K562 (cell line): Measurements from ENCODE around the gene FRMD4A. TPM values are rescaled to one million over a fixed set of nuclear protein-coding genes. Genes with fewer than 3 reads are reported as not detected.

Source experiments
- CCNT2 ChIP-seq: IDR thresholded peaks from 2 replicates; pipeline ENCODE4 v1.6.1; 2011; ENCODE audit warnings: borderline replicate concordance, low read depth, mild to moderate bottlenecking, moderate library complexity, mixed read lengths, low read length; ENCODE audit not compliant: insufficient read length; ENCODE audit errors: extremely low read depth
- DIDO1 ChIP-seq: fragments of 450-650 bp; IDR thresholded peaks from 2 replicates; pipeline ENCODE4 v1.6.1; 2016; ENCODE audit warnings: low read depth, missing biosample characterization, missing genetic modification characterization
- GATAD2B ChIP-seq: fragments of 450-650 bp; IDR thresholded peaks from 2 replicates; pipeline ENCODE4 v1.6.1; 2017; ENCODE audit warnings: mild to moderate bottlenecking, borderline replicate concordance
- LEF1 ChIP-seq: fragments of 450-650 bp; IDR thresholded peaks from 2 replicates; pipeline ENCODE4 v1.6.1; 2016; ENCODE audit warnings: mild to moderate bottlenecking
- MTA3 ChIP-seq: fragments of 450-650 bp; formaldehyde crosslinking; IDR thresholded peaks from 2 replicates; pipeline ENCODE4 v1.6.1; 2017; ENCODE audit warnings: mild to moderate bottlenecking, borderline replicate concordance
- SRSF1 ChIP-seq: fragments of 200-400 bp; formaldehyde crosslinking; IDR thresholded peaks from 2 replicates; pipeline ENCODE4 v1.6.1; 2017; ENCODE audit warnings: mild to moderate bottlenecking, low read depth, low read length, moderate library complexity
- polyA plus RNA-seq, 8 experiments: library from polyadenylated mRNA; depleted of rRNA in 4 of 8; stranded (reverse) in 5 of 8; unstranded in 3 of 8; fragments of >200 nt; fragmentation: Nextera tagmentation in 2 of 8; fragmentation: Illumina TruSeq in 1 of 8; extraction: Ambion mirVana in 2 of 8; extraction: Trizol in 1 of 8; gene quantifications; 2 replicates each; pipeline versions ENCODE4 v1.2.1 to v1.2.3, GENCODE V29; 2011 to 2014; ENCODE audit warnings: inconsistent platforms in 1 of 8, missing spikeins in 1 of 8
- total RNA-seq, 7 experiments: library from RNA; depleted of rRNA in 6 of 7; stranded (reverse); fragments of >200 nt in 6 of 7; fragmentation: Illumina TruSeq in 2 of 7; extraction: Trizol in 2 of 7; gene quantifications; 2 replicates each; pipeline versions ENCODE4 v1.2.1 to v1.2.3, GENCODE V29; 2011 to 2021; ENCODE audit warnings: low replicate concordance in 1 of 7
- TF ChIP-seq, protein P1 (sequence below): sonication (generic); formaldehyde crosslinking; IDR thresholded peaks from 2 replicates; pipeline ENCODE4 v1.8.0; 2022; ENCODE audit warnings: mild to moderate bottlenecking, missing genetic modification reagents
- TF ChIP-seq, protein P2 (sequence below): fragments of 450-650 bp; IDR thresholded peaks from 2 replicates; pipeline ENCODE4 v1.7.0; 2016; ENCODE audit warnings: borderline replicate concordance
- TF ChIP-seq, protein P3 (sequence below), 2 experiments: fragments of 450-650 bp; IDR thresholded peaks; 2 replicates each; pipeline ENCODE4 v1.6.1; 2018; ENCODE audit warnings: mild to moderate bottlenecking in 2 of 2, low read depth in 1 of 2; ENCODE audit not compliant: partially characterized antibody in 2 of 2

FRMD4A gene
- total and polyA plus RNA-seq, 9 of the 15 experiments (the other 6 are each of a cell fraction or from before 2014, with no cell fraction given): 0.80 to 5.2 (median 3.0) TPM

GRCh38 chr10:14345262-14345661, 14.5 kb upstream of the FRMD4A start (continued):
- TF ChIP-seq, protein P1, sequence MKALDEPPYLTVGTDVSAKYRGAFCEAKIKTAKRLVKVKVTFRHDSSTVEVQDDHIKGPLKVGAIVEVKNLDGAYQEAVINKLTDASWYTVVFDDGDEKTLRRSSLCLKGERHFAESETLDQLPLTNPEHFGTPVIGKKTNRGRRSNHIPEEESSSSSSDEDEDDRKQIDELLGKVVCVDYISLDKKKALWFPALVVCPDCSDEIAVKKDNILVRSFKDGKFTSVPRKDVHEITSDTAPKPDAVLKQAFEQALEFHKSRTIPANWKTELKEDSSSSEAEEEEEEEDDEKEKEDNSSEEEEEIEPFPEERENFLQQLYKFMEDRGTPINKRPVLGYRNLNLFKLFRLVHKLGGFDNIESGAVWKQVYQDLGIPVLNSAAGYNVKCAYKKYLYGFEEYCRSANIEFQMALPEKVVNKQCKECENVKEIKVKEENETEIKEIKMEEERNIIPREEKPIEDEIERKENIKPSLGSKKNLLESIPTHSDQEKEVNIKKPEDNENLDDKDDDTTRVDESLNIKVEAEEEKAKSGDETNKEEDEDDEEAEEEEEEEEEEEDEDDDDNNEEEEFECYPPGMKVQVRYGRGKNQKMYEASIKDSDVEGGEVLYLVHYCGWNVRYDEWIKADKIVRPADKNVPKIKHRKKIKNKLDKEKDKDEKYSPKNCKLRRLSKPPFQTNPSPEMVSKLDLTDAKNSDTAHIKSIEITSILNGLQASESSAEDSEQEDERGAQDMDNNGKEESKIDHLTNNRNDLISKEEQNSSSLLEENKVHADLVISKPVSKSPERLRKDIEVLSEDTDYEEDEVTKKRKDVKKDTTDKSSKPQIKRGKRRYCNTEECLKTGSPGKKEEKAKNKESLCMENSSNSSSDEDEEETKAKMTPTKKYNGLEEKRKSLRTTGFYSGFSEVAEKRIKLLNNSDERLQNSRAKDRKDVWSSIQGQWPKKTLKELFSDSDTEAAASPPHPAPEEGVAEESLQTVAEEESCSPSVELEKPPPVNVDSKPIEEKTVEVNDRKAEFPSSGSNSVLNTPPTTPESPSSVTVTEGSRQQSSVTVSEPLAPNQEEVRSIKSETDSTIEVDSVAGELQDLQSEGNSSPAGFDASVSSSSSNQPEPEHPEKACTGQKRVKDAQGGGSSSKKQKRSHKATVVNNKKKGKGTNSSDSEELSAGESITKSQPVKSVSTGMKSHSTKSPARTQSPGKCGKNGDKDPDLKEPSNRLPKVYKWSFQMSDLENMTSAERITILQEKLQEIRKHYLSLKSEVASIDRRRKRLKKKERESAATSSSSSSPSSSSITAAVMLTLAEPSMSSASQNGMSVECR (CRISPR knock-in tag): no peak
- TF ChIP-seq, protein P2, sequence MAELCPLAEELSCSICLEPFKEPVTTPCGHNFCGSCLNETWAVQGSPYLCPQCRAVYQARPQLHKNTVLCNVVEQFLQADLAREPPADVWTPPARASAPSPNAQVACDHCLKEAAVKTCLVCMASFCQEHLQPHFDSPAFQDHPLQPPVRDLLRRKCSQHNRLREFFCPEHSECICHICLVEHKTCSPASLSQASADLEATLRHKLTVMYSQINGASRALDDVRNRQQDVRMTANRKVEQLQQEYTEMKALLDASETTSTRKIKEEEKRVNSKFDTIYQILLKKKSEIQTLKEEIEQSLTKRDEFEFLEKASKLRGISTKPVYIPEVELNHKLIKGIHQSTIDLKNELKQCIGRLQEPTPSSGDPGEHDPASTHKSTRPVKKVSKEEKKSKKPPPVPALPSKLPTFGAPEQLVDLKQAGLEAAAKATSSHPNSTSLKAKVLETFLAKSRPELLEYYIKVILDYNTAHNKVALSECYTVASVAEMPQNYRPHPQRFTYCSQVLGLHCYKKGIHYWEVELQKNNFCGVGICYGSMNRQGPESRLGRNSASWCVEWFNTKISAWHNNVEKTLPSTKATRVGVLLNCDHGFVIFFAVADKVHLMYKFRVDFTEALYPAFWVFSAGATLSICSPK: no peak
- TF ChIP-seq CCNT2 (no peak), DIDO1 (tag) (no peak), MTA3 (no peak), LEF1 (no peak), GATAD2B (no peak), SRSF1 (no peak)
- TF ChIP-seq, protein P3, sequence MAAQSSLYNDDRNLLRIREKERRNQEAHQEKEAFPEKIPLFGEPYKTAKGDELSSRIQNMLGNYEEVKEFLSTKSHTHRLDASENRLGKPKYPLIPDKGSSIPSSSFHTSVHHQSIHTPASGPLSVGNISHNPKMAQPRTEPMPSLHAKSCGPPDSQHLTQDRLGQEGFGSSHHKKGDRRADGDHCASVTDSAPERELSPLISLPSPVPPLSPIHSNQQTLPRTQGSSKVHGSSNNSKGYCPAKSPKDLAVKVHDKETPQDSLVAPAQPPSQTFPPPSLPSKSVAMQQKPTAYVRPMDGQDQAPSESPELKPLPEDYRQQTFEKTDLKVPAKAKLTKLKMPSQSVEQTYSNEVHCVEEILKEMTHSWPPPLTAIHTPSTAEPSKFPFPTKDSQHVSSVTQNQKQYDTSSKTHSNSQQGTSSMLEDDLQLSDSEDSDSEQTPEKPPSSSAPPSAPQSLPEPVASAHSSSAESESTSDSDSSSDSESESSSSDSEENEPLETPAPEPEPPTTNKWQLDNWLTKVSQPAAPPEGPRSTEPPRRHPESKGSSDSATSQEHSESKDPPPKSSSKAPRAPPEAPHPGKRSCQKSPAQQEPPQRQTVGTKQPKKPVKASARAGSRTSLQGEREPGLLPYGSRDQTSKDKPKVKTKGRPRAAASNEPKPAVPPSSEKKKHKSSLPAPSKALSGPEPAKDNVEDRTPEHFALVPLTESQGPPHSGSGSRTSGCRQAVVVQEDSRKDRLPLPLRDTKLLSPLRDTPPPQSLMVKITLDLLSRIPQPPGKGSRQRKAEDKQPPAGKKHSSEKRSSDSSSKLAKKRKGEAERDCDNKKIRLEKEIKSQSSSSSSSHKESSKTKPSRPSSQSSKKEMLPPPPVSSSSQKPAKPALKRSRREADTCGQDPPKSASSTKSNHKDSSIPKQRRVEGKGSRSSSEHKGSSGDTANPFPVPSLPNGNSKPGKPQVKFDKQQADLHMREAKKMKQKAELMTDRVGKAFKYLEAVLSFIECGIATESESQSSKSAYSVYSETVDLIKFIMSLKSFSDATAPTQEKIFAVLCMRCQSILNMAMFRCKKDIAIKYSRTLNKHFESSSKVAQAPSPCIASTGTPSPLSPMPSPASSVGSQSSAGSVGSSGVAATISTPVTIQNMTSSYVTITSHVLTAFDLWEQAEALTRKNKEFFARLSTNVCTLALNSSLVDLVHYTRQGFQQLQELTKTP (IDR thresholded peaks at IDR 0.05; ENCODE audit: low read depth in 1 of 2, partially characterized antibody in 2 of 2): no peak
